Peyer's patch (tissue), 4 donors: ENCODE data around the gene FGF6. TPM values are rescaled to one million over a fixed set of nuclear protein-coding genes. Genes with fewer than 3 reads are reported as not detected.

ENCODE experiments used
- DNase-seq, 3 donors: peaks; one replicate each; pipeline ENCODE4 v3.0.0-alpha.2; 2017 to 2019
- H3K27ac ChIP-seq, 4 donors: fragments of 200-600 bp; sonication (generic); one replicate each; pipeline ENCODE4 v1.5.1; 2016 to 2019
- H3K27me3 ChIP-seq, 2 donors: fragments of 200-600 bp; sonication (generic); one replicate each; pipeline ENCODE4 v1.5.1; 2019
- H3K36me3 ChIP-seq, 3 donors: fragments of 200-600 bp; sonication (generic); one replicate each; pipeline ENCODE4 v1.5.1; 2016 to 2019
- H3K4me1 ChIP-seq, 4 donors: fragments of 200-600 bp; sonication (generic); one replicate each; pipeline ENCODE4 v1.5.1; 2016 to 2019
- H3K4me3 ChIP-seq, 4 donors: fragments of 200-600 bp; sonication (generic); 1 replicate in 3 of 4; 2 replicates in 1 of 4; pipeline ENCODE4 v1.5.1; 2016 to 2019; ENCODE audit warnings: mild to moderate bottlenecking in 1 of 4
- H3K9me3 ChIP-seq, 4 donors: fragments of 200-600 bp; sonication (generic); one replicate each; pipeline ENCODE4 v1.5.1; 2016 to 2019; ENCODE audit warnings: mild to moderate bottlenecking in 1 of 4
- POLR2A ChIP-seq, 2 donors: fragments of 450-650 bp; IDR thresholded peaks; one replicate each; pipeline ENCODE4 v1.5.1; 2017; ENCODE audit warnings: antibody characterized with exemption in 2 of 2, mild to moderate bottlenecking in 2 of 2, moderate library complexity in 2 of 2
- total RNA-seq, 4 donors: library from RNA; depleted of rRNA; stranded (reverse); fragments of >200 nt; gene quantifications; one replicate each; pipeline ENCODE4 v1.1.0, GENCODE V29; 2016
- TF ChIP-seq, protein P1 (sequence below), 6 experiments: fragments of 450-650 bp in 4 of 6; fragments of 200-600 bp in 2 of 6; sonication (generic) in 1 of 6; IDR thresholded peaks; one replicate each; pipeline ENCODE4 v1.5.1; 2017 to 2019; ENCODE audit warnings: antibody characterized with exemption in 6 of 6, mild to moderate bottlenecking in 3 of 6, moderate library complexity in 1 of 6

Gene FGF6
- total RNA-seq, 4 donors from 2014 or later: not detected

DNA sequence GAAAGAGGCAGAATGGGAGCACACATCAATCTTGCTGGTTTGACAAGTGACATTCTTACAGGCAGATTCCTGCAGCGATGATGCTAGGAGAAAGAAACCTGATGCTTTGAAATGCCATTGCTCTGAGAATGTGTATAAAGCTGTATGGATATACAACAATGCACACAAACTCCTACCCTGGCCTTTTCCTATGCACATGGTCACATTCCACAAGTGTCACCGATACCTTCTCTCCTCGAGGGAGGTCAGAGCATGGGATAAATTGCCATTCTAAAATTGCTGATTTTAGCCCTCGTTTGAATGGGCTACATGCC, 11.9 kb downstream of the FGF6 start:
- no peak for DNase-seq
- no peaks in the 10 kb centered on the region for H3K9me3 ChIP-seq
- H3K27ac ChIP-seq: no peak overlapping the region
- no peaks in the 10 kb centered on the region for H3K4me1 ChIP-seq
- no peak overlapping the region for H3K4me3 ChIP-seq
- no peaks in the 10 kb centered on the region for H3K27me3 ChIP-seq
- no peaks in the 10 kb centered on the region for H3K36me3 ChIP-seq
- TF ChIP-seq, protein P1, sequence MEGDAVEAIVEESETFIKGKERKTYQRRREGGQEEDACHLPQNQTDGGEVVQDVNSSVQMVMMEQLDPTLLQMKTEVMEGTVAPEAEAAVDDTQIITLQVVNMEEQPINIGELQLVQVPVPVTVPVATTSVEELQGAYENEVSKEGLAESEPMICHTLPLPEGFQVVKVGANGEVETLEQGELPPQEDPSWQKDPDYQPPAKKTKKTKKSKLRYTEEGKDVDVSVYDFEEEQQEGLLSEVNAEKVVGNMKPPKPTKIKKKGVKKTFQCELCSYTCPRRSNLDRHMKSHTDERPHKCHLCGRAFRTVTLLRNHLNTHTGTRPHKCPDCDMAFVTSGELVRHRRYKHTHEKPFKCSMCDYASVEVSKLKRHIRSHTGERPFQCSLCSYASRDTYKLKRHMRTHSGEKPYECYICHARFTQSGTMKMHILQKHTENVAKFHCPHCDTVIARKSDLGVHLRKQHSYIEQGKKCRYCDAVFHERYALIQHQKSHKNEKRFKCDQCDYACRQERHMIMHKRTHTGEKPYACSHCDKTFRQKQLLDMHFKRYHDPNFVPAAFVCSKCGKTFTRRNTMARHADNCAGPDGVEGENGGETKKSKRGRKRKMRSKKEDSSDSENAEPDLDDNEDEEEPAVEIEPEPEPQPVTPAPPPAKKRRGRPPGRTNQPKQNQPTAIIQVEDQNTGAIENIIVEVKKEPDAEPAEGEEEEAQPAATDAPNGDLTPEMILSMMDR (IDR thresholded peaks at IDR 0.05): no peak
- no peak for TF ChIP-seq POLR2A (IDR thresholded peaks at IDR 0.05)

GRCh38 chr12:4432878-4433744, 12.5 kb downstream of the FGF6 start:
- Histone ChIP-seq H3K27me3 (no peaks in the 10 kb centered on the region), H3K36me3 (no peaks in the 10 kb centered on the region)

DNA sequence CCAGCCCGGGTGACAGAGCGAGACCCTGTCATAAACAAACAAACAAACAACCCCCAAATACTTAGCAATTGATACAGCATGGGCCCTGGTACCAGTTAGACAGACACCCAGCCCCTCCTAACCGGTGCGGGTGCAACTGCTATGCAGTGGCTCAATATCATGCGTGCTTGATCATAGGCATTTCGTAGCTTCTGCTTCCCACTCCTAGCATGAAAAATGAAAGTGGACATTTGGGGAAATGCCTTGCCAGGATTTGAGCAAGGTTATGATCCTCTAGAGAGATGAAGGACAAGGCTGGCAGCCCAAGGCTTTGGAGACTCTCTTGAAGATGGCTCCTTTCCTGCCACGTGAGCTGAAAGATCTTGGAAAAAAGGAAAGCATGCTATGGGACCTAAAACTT, 13.7 kb downstream of the FGF6 start:
- Histone ChIP-seq H3K4me3 (no peak overlapping the region), H3K4me1 (no peaks in the 10 kb centered on the region), H3K27me3 (no peaks in the 10 kb centered on the region), H3K36me3 (no peaks in the 10 kb centered on the region), H3K27ac (no peak overlapping the region), H3K9me3 (no peaks in the 10 kb centered on the region)
- TF ChIP-seq, protein P1 (IDR thresholded peaks at IDR 0.05): no peak
- TF ChIP-seq POLR2A (IDR thresholded peaks at IDR 0.05): no peak
- DNase-seq: peak in 1 of 3 donors; percentile 26

More at GRCh38 chr12:4432878-4433744, 12.5 kb downstream of the FGF6 start:
- DNase-seq: peak in 1 of 3 donors; percentile 22
- H3K9me3 ChIP-seq: no peaks in the 10 kb centered on the region
- no peak for TF ChIP-seq POLR2A (IDR thresholded peaks at IDR 0.05)
- TF ChIP-seq, protein P1 (IDR thresholded peaks at IDR 0.05): no peak
- no peak overlapping the region for H3K27ac ChIP-seq
- H3K4me3 ChIP-seq: no peak overlapping the region
- H3K4me1 ChIP-seq: no peaks in the 10 kb centered on the region

DNA sequence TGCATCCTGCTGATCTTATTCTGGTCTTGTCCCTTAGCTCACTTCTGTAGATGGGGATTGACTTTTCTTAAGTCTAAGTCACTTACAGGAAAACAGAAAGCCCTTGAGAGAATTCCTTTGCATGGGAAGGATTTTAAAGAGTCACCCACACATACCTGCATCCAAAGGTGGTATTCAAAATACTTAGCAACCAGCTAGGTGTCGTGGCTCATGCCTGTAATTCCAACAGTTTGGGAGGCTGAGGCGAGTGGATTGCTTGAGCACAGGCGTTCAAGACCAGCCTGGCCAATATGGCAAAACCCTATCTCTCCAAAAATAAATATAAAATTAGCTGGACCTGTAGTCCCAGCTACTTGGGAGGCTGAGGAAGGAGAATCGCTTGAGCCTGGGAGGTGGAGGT, 14.2 kb downstream of the FGF6 start:
- Histone ChIP-seq H3K9me3 (no peaks in the 10 kb centered on the region), H3K27ac (no peak overlapping the region), H3K4me1 (no peaks in the 10 kb centered on the region), H3K27me3 (no peaks in the 10 kb centered on the region), H3K36me3 (no peaks in the 10 kb centered on the region), H3K4me3 (no peak overlapping the region)
- TF ChIP-seq POLR2A (IDR thresholded peaks at IDR 0.05): no peak
- TF ChIP-seq, protein P1 (IDR thresholded peaks at IDR 0.05): no peak
- peak in 1 of 3 donors; percentile 18 for DNase-seq

GRCh38 chr12:4424422-4424821, 21.2 kb downstream of the FGF6 start:
- no peak overlapping the region for H3K4me3 ChIP-seq
- no peaks in the 10 kb centered on the region for H3K9me3 ChIP-seq
- DNase-seq: peak in 1 of 3 donors; percentile 32
- no peak overlapping the region for H3K27ac ChIP-seq
- H3K4me1 ChIP-seq: no peaks in the 10 kb centered on the region
- no peaks in the 10 kb centered on the region for H3K27me3 ChIP-seq
- no peaks in the 10 kb centered on the region for H3K36me3 ChIP-seq
- TF ChIP-seq, protein P1 (IDR thresholded peaks at IDR 0.05): no peak
- no peak for TF ChIP-seq POLR2A (IDR thresholded peaks at IDR 0.05)
